Measurements from ENCODE around the gene ANO3.
"Not testable (repeated sequence)": the region's sequence is repeated elsewhere in the genome, so short reads cannot be mapped to it uniquely, and the experiment has no call there.

Gene ANO3

GRCh38 chr11:26579683-26580082 is 247.8 kb downstream of the ANO3 start:
- DNase-seq: no peak

GRCh38 chr11:26580929-26581328 is 249.0 kb downstream of the ANO3 start:
- DNase-seq: no peak

- no peak for DNase-seq
Measured at GRCh38 chr11:26583550-26583949, 251.6 kb downstream of the ANO3 start.

- no peak for DNase-seq
Measured at GRCh38 chr11:26584818-26585217, 252.9 kb downstream of the ANO3 start.

- DNase-seq: no peak
Measured at GRCh38 chr11:26587073-26587472, 255.1 kb downstream of the ANO3 start.

GRCh38 chr11:26593691-26594090 is 261.8 kb downstream of the ANO3 start:
- no peak for DNase-seq

- DNase-seq: not testable (repeated sequence)
Measured at GRCh38 chr11:26595207-26595865, 263.4 kb downstream of the ANO3 start.

GRCh38 chr11:26597049-26597689 is 265.2 kb downstream of the ANO3 start:
- not testable (repeated sequence) for DNase-seq

GRCh38 chr11:26597899-26598298 is 266.0 kb downstream of the ANO3 start:
- DNase-seq: no peak

GRCh38 chr11:26599425-26599824 is 267.5 kb downstream of the ANO3 start:
- DNase-seq: no peak

- no peak for DNase-seq
Measured at GRCh38 chr11:26599876-26600434, 268.0 kb downstream of the ANO3 start.

GRCh38 chr11:26607725-26608506 is 276.0 kb downstream of the ANO3 start:
- DNase-seq: no peak

GRCh38 chr11:26608507-26609146 is 276.7 kb downstream of the ANO3 start:
- DNase-seq: no peak

- no peak for DNase-seq
Measured at GRCh38 chr11:26613759-26614158, 281.8 kb downstream of the ANO3 start.

GRCh38 chr11:26618441-26618840 is 286.5 kb downstream of the ANO3 start:
- DNase-seq: no peak

- DNase-seq: no peak
Measured at GRCh38 chr11:26620282-26621045, 288.5 kb downstream of the ANO3 start.

- DNase-seq: no peak
Measured at GRCh38 chr11:26621132-26621531, 289.2 kb downstream of the ANO3 start.

- DNase-seq: no peak
Measured at GRCh38 chr11:26622181-26622580, 290.3 kb downstream of the ANO3 start.

- no peak for DNase-seq
Measured at GRCh38 chr11:26623076-26623659, 291.2 kb downstream of the ANO3 start.

GRCh38 chr11:26626346-26626745 is 294.4 kb downstream of the ANO3 start:
- DNase-seq: no peak

- DNase-seq: no peak
Measured at GRCh38 chr11:26632691-26633159, 300.8 kb downstream of the ANO3 start.

- DNase-seq: not testable (repeated sequence)
Measured at GRCh38 chr11:26643314-26643713, 311.4 kb downstream of the ANO3 start.

Data from NCI-H2081 treated with DMSO at 0.1 percent for 48 hours (cell line).